ENCODE measurements around the gene SYT14. TPM values are rescaled to one million over a fixed set of nuclear protein-coding genes. Genes with fewer than 3 reads are reported as not detected.

The SYT14 gene
- total and polyA plus RNA-seq, 2 experiments from 2014 or later, result 0.09 to 0.36 TPM

- Histone ChIP-seq H3K4me3 (no peak overlapping the region), H3K36me3 (no peaks in the 10 kb centered on the region), H3K9me3 (ENCODE audit: low read depth) (no peaks in the 10 kb centered on the region), H3K27ac (no peak overlapping the region), H3K4me1 (ENCODE audit: low read depth) (no peaks in the 10 kb centered on the region), H3K27me3 (no peaks in the 10 kb centered on the region)
- TF ChIP-seq CTCF (IDR thresholded peaks at IDR 0.05; ENCODE audit: low read depth, low read length), result no peak
- DNase-seq (ENCODE audit: low read depth in 1 of 2, low spot score in 1 of 2), result no peak
Measured at GRCh38 chr1:210074904-210075303, 136.9 kb downstream of the SYT14 start.

- no peaks in the 10 kb centered on the region for H3K36me3 ChIP-seq
- H3K9me3 ChIP-seq (ENCODE audit: low read depth), result no peaks in the 10 kb centered on the region
- H3K27ac ChIP-seq, result no peak overlapping the region
- H3K4me1 ChIP-seq (ENCODE audit: low read depth), result no peaks in the 10 kb centered on the region
- DNase-seq (ENCODE audit: low read depth in 1 of 2, low spot score in 1 of 2), result no peak
- no peak for TF ChIP-seq CTCF (IDR thresholded peaks at IDR 0.05; ENCODE audit: low read depth, low read length)
- H3K27me3 ChIP-seq, result no peaks in the 10 kb centered on the region
- no peak overlapping the region for H3K4me3 ChIP-seq
Measured at GRCh38 chr1:210076620-210077019, 138.6 kb downstream of the SYT14 start.

GRCh38 chr1:210081494-210081893, 143.5 kb downstream of the SYT14 start:
- Histone ChIP-seq H3K27me3 (no peaks in the 10 kb centered on the region), H3K9me3 (ENCODE audit: low read depth) (no peaks in the 10 kb centered on the region), H3K27ac (no peak overlapping the region), H3K36me3 (no peaks in the 10 kb centered on the region), H3K4me1 (ENCODE audit: low read depth) (no peaks in the 10 kb centered on the region), H3K4me3 (no peak overlapping the region)
- DNase-seq (ENCODE audit: low read depth in 1 of 2, low spot score in 1 of 2), result no peak
- no peak for TF ChIP-seq CTCF (IDR thresholded peaks at IDR 0.05; ENCODE audit: low read depth, low read length)

- Histone ChIP-seq H3K36me3 (no peaks in the 10 kb centered on the region), H3K27me3 (no peaks in the 10 kb centered on the region), H3K4me3 (no peak overlapping the region), H3K9me3 (ENCODE audit: low read depth) (no peaks in the 10 kb centered on the region), H3K27ac (no peak overlapping the region), H3K4me1 (ENCODE audit: low read depth) (no peaks in the 10 kb centered on the region)
- no peak for DNase-seq (ENCODE audit: low read depth in 1 of 2, low spot score in 1 of 2)
- no peak for TF ChIP-seq CTCF (IDR thresholded peaks at IDR 0.05; ENCODE audit: low read depth, low read length)
Measured at GRCh38 chr1:210085359-210085758, 147.3 kb downstream of the SYT14 start.

- Histone ChIP-seq H3K27me3 (no peaks in the 10 kb centered on the region), H3K4me1 (ENCODE audit: low read depth) (no peaks in the 10 kb centered on the region), H3K4me3 (no peak overlapping the region), H3K27ac (no peak overlapping the region), H3K9me3 (ENCODE audit: low read depth) (no peaks in the 10 kb centered on the region), H3K36me3 (no peaks in the 10 kb centered on the region)
- DNase-seq (ENCODE audit: low read depth in 1 of 2, low spot score in 1 of 2), result no peak
- TF ChIP-seq CTCF (IDR thresholded peaks at IDR 0.05; ENCODE audit: low read depth, low read length), result no peak
Measured at GRCh38 chr1:210087058-210087457, 149.0 kb downstream of the SYT14 start.

- TF ChIP-seq CTCF (IDR thresholded peaks at IDR 0.05; ENCODE audit: low read depth, low read length), result no peak
- Histone ChIP-seq H3K27me3 (no peaks in the 10 kb centered on the region), H3K4me3 (no peak overlapping the region), H3K9me3 (ENCODE audit: low read depth) (no peaks in the 10 kb centered on the region), H3K27ac (no peak overlapping the region), H3K4me1 (ENCODE audit: low read depth) (no peaks in the 10 kb centered on the region), H3K36me3 (no peaks in the 10 kb centered on the region)
- DNase-seq (ENCODE audit: low read depth in 1 of 2, low spot score in 1 of 2), result no peak
Measured at GRCh38 chr1:210089855-210090254, 151.8 kb downstream of the SYT14 start.
